ENCODE results near the gene GHSR.

GRCh38 chr3:172411478-172411947, 36.7 kb downstream of the GHSR start:
- TF ChIP-seq CTBP1 (IDR thresholded peaks at IDR 0.05; ENCODE audit: borderline replicate concordance) (no peak), NFRKB (IDR thresholded peaks at IDR 0.05) (no peak), SP1 (IDR thresholded peaks at IDR 0.05) (no peak), FOXM1 (IDR thresholded peaks at IDR 0.05; ENCODE audit: borderline replicate concordance) (no peak), SUZ12 (IDR thresholded peaks at IDR 0.05) (no peak), BHLHE40 (IDR thresholded peaks at IDR 0.05; ENCODE audit: borderline replicate concordance) (no peak), FOXK2 (IDR thresholded peaks at IDR 0.05) (no peak), ELF4 (IDR thresholded peaks at IDR 0.05) (no peak)
- TF ChIP-seq, protein P1, sequence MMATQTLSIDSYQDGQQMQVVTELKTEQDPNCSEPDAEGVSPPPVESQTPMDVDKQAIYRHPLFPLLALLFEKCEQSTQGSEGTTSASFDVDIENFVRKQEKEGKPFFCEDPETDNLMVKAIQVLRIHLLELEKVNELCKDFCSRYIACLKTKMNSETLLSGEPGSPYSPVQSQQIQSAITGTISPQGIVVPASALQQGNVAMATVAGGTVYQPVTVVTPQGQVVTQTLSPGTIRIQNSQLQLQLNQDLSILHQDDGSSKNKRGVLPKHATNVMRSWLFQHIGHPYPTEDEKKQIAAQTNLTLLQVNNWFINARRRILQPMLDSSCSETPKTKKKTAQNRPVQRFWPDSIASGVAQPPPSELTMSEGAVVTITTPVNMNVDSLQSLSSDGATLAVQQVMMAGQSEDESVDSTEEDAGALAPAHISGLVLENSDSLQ (IDR thresholded peaks at IDR 0.05) = no peak
